T-cell (primary cell): ENCODE results near the gene ATRNL1. TPM values are rescaled to one million over a fixed set of nuclear protein-coding genes. Genes with fewer than 3 reads are reported as not detected.
"Not testable (repeated sequence)": the region's sequence is repeated elsewhere in the genome, so short reads cannot be mapped to it uniquely, and the experiment has no call there.

Source experiments
- ATAC-seq, 4 experiments: fragments of 200-7000 bp in 3 of 4; fragments of 150-1000 bp in 1 of 4; cut with Tn5 transposase; replicated peaks in 1 of 4; 1 replicate in 3 of 4; 2 replicates in 1 of 4; pipeline ENCODE4 v1.10.0; 2021; ENCODE audit warnings: moderate library complexity in 3 of 4, mild to moderate bottlenecking in 2 of 4, moderate number of reproducible peaks in 1 of 4
- CTCF ChIA-PET, 2 donors: fragments of 300-600 bp; sonication (Branson Sonifier 250); formaldehyde crosslinking; loops; one replicate each; lab custom pipeline; 2022; ENCODE audit warnings: antibody characterized with exemption in 2 of 2; lab: Charles Lee
- POLR2A ChIA-PET, 2 donors: fragments of 300-600 bp; sonication (Branson Sonifier 250); formaldehyde crosslinking; loops; one replicate each; lab custom pipeline; 2022; ENCODE audit warnings: antibody characterized with exemption in 2 of 2; lab: Charles Lee
- DNase-seq, 35 experiments: peaks; one replicate each; pipeline versions ENCODE4 v3.0.0 to v3.0.0-alpha.2; 2013 to 2023
- H3K27ac ChIP-seq: one replicate; pipeline ENCODE4 v1.5.1; 2013; ENCODE audit warnings: low read length
- H3K27me3 ChIP-seq, 2 experiments: replicated peaks in 1 of 2; 1 replicate in 1 of 2; 2 replicates in 1 of 2; pipeline versions ENCODE4 v1.6.1 to v1.7.0; 2013; ENCODE audit warnings: low read length in 1 of 2, mixed read lengths in 1 of 2; ENCODE audit not compliant: control insufficient read depth in 2 of 2, insufficient read depth in 2 of 2; ENCODE audit errors: extremely low read depth in 1 of 2
- H3K36me3 ChIP-seq, 2 donors: 1 replicate in 1 of 2; 2 replicates in 1 of 2; pipeline versions ENCODE4 v1.6.1 to v1.7.0; 2013; ENCODE audit warnings: low read length in 1 of 2; ENCODE audit not compliant: control insufficient read depth in 2 of 2, insufficient read depth in 1 of 2; ENCODE audit errors: extremely low read depth in 1 of 2
- H3K4me1 ChIP-seq, 2 experiments: 1 replicate in 1 of 2; 2 replicates in 1 of 2; pipeline versions ENCODE4 v1.6.1 to v1.7.0; 2013; ENCODE audit warnings: low read length in 2 of 2, mixed read lengths in 1 of 2; ENCODE audit not compliant: insufficient read depth in 2 of 2, control insufficient read depth in 1 of 2; ENCODE audit errors: extremely low read depth in 1 of 2
- H3K4me3 ChIP-seq, 2 donors: 1 replicate in 1 of 2; 2 replicates in 1 of 2; pipeline versions ENCODE4 v1.5.1 to v1.7.0; 2013; ENCODE audit warnings: mild to moderate bottlenecking in 2 of 2, low read length in 1 of 2, moderate library complexity in 1 of 2; ENCODE audit not compliant: control insufficient read depth in 1 of 2; ENCODE audit errors: extremely low read depth in 1 of 2
- H3K9me3 ChIP-seq: 2 replicates; pipeline ENCODE4 v1.7.0; 2013
- H3K27ac Mint-ChIP-seq, 2 donors: one replicate each; pipeline ENCODE4 v1.8.0; 2020 to 2021; ENCODE audit warnings: mild to moderate bottlenecking in 2 of 2, mixed read lengths in 2 of 2
- H3K27me3 Mint-ChIP-seq, 2 donors: one replicate each; pipeline ENCODE4 v1.8.0; 2021 to 2022; ENCODE audit warnings: mixed read lengths in 2 of 2
- H3K36me3 Mint-ChIP-seq: one replicate; pipeline ENCODE4 v1.8.0; 2021; ENCODE audit warnings: mixed read lengths
- H3K4me1 Mint-ChIP-seq, 3 donors: one replicate each; pipeline ENCODE4 v1.8.0; 2020 to 2022; ENCODE audit warnings: mixed read lengths in 3 of 3, mild to moderate bottlenecking in 1 of 3
- H3K4me3 Mint-ChIP-seq, 3 donors: one replicate each; pipeline ENCODE4 v1.8.0; 2020 to 2022; ENCODE audit warnings: mild to moderate bottlenecking in 3 of 3, mixed read lengths in 3 of 3, moderate library complexity in 3 of 3
- H3K9me3 Mint-ChIP-seq, 3 donors: one replicate each; pipeline ENCODE4 v1.8.0; 2020 to 2022; ENCODE audit warnings: mixed read lengths in 3 of 3
- WGBS: methylation state at CpG from one replicate; pipeline ENCODE4 v1.1.5; 2013; ENCODE audit warnings: missing lambda C conversion rate; ENCODE audit not compliant: insufficient coverage; 5-methylcytosine and 5-hydroxymethylcytosine counted together
- total RNA-seq, 35 experiments: library from RNA in 6 of 35; stranded (reverse) in 6 of 35; fragments of 120-200 nt in 1 of 35; gene quantifications; one replicate each; pipeline versions ENCODE4 v1.2.1 to v1.2.4 and lab custom pipeline; 2013 to 2026

ATRNL1 gene
- total RNA-seq, 5 donors from 2014 or later (not counting 1 experiment from before 2014, with no cell fraction given), result 0.18 to 0.35 (median 0.20) TPM; not detected in 2

DNA sequence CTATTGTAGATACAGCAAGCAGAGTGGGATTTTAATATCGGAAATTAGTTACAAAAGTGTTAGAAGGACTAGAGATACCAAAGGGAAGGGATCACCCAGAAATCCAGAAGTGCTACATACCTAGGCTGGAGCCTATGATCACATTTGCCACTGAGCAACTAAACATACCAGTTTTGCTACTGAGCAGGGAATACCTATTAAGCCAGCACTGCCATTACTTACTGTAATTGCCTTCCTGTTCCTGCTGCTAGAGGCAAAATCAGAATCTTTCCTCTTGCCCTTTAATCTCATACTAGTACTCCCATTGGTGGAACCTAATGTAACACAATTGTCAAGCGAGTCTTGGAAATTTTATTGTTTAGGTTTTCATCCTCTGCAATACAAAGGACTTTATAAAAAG lies 121.7 kb downstream of the ATRNL1 start:
- no peak for DNase-seq
- Mint-ChIP-seq H3K27me3 (peaks cover 0 to 6% of the 10 kb centered on the region in 2 donors), H3K4me1 (no peaks in the 10 kb centered on the region), H3K4me3 (no peak overlapping the region), H3K27ac (no peak overlapping the region), H3K36me3 (no peaks in the 10 kb centered on the region), H3K9me3 (peaks cover 0 to 7% (median 0%) of the 10 kb centered on the region in 3 donors)
- no peak overlapping the region for H3K4me3 ChIP-seq
- H3K27me3 ChIP-seq, result no peaks in the 10 kb centered on the region
- no peak for ATAC-seq
- no peak overlapping the region for H3K27ac ChIP-seq
- ChIA-PET CTCF (no interaction called here), POLR2A (no interaction called here)
- no peaks in the 10 kb centered on the region for H3K4me1 ChIP-seq
- no CpG with 5 or more reads among the region's 2 CpGs for WGBS
- H3K36me3 ChIP-seq, result no peaks in the 10 kb centered on the region
- no peaks in the 10 kb centered on the region for H3K9me3 ChIP-seq

DNA sequence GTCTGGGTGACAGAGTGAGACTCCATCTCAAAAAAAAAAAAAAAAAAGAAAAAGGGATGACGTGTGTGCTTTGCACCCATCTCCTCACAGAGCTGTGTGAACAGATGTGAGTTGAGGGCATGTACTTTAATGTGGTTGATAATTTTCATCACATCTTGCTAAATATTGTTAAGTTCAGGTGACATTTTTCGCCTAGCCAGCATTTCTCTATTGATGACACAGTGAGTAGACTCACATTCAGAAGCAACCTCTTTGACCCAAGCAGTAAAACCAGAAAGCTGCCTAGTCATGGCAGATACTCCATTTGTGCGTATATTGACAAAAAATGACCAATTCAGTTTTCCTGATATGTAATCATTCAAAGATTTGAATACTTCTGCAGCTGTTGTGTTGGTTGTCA lies 126.0 kb downstream of the ATRNL1 start:
- H3K27me3 Mint-ChIP-seq, result peaks cover 0 to 6% of the 10 kb centered on the region in 2 donors
- no peaks in the 10 kb centered on the region for H3K4me1 Mint-ChIP-seq
- Histone ChIP-seq H3K27me3 (no peaks in the 10 kb centered on the region), H3K4me1 (no peaks in the 10 kb centered on the region), H3K9me3 (no peaks in the 10 kb centered on the region), H3K4me3 (no peak overlapping the region), H3K36me3 (no peaks in the 10 kb centered on the region), H3K27ac (no peak overlapping the region)
- ChIA-PET CTCF (no interaction called here), POLR2A (no interaction called here)
- no peak for DNase-seq
- no peak overlapping the region for H3K27ac Mint-ChIP-seq
- H3K4me3 Mint-ChIP-seq, result no peak overlapping the region
- no peaks in the 10 kb centered on the region for H3K36me3 Mint-ChIP-seq
- no peak for ATAC-seq
- H3K9me3 Mint-ChIP-seq, result peaks cover 0 to 3% (median 0%) of the 10 kb centered on the region in 3 donors
- WGBS, result 60% methylated on average over 1 of the region's 3 CpGs

DNA sequence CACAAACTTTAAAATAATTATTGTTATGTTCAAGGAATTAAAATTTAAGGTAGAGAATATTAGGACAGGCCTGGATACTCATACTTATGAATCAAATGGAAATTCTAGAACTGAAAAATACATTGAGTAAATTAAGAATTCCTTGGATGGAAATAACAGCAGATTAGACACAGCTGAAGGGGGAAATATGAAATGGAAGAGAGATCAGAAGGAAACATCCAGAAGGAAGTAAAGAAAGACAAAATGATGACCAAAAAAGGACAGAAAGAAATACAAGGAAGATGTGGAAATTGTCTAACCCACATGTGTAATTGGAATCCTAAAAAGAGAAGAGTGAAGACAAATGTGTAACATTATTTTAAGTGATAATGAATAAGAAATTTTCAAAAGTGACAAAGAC lies 128.9 kb downstream of the ATRNL1 start:
- no peak for DNase-seq
- H3K27me3 ChIP-seq, result no peaks in the 10 kb centered on the region
- POLR2A ChIA-PET, result no interaction called here
- H3K36me3 Mint-ChIP-seq, result no peaks in the 10 kb centered on the region
- peaks cover 0 to 6% of the 10 kb centered on the region in 2 donors for H3K27me3 Mint-ChIP-seq
- peaks cover 0 to 3% (median 0%) of the 10 kb centered on the region in 3 donors for H3K9me3 Mint-ChIP-seq
- no peak overlapping the region for H3K4me3 ChIP-seq
- H3K4me3 Mint-ChIP-seq, result no peak overlapping the region
- no peak overlapping the region for H3K27ac ChIP-seq
- H3K4me1 Mint-ChIP-seq, result no peaks in the 10 kb centered on the region
- H3K36me3 ChIP-seq, result no peaks in the 10 kb centered on the region
- CTCF ChIA-PET, result no interaction called here
- no peak overlapping the region for H3K27ac Mint-ChIP-seq
- no peak for ATAC-seq
- no peaks in the 10 kb centered on the region for H3K4me1 ChIP-seq
- no peaks in the 10 kb centered on the region for H3K9me3 ChIP-seq

DNA sequence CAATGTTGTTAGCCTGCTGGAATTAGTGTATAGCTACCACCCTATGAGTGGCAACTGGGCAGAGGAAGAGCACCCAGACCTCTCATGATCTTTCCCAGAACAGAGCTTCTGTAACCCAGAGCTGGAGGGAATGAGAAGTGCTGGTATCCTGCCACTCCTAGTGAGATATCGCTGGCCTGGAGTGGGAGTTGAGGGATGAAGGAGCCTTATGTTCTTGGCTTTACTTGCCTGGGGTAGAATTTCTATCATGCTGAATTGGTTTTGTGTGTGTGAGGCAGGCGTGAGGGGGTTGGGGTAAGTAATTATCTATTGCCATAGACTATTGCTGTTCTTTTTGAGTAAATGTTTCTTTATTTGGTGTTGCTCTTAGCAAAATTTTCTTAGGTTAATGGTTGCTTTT lies 146.6 kb downstream of the ATRNL1 start:
- no peak for DNase-seq
- no peak for ATAC-seq
- ChIA-PET POLR2A (no interaction called here), CTCF (no interaction called here)
- no peaks in the 10 kb centered on the region for H3K4me1 ChIP-seq
- Mint-ChIP-seq H3K4me1 (no peaks in the 10 kb centered on the region), H3K27me3 (no peaks in the 10 kb centered on the region), H3K27ac (no peak overlapping the region), H3K36me3 (no peaks in the 10 kb centered on the region), H3K4me3 (no peak overlapping the region), H3K9me3 (peaks cover 0 to 4% (median 4%) of the 10 kb centered on the region in 3 donors)
- no peak overlapping the region for H3K4me3 ChIP-seq
- H3K27me3 ChIP-seq, result no peaks in the 10 kb centered on the region
- WGBS, result 100% methylated on average over 1 of the region's 2 CpGs
- no peaks in the 10 kb centered on the region for H3K36me3 ChIP-seq
- no peaks in the 10 kb centered on the region for H3K9me3 ChIP-seq
- H3K27ac ChIP-seq, result no peak overlapping the region

DNA sequence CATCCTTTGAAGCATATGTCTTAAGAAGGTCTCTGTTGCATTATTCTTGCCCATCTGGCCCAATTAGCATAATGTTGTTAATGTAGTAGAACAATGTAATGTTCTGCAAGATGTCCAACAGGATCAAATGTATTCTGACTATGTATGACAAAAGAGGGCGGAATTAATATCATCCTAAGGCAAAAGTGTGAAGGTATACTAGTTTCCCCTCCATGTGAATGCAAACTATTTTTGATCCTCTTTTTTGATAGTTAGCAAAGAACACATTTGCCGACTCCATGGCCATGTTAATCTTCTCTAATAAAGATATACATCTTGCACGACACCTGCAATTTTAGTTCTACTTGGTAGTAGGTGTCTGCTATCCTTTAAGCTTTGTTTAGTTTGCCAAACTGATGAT lies 157.6 kb downstream of the ATRNL1 start:
- H3K9me3 ChIP-seq, result no peaks in the 10 kb centered on the region
- H3K4me3 Mint-ChIP-seq, result no peak overlapping the region
- ChIA-PET POLR2A (no interaction called here), CTCF (no interaction called here)
- no peaks in the 10 kb centered on the region for H3K27me3 ChIP-seq
- WGBS, result no CpG with 5 or more reads among the region's 3 CpGs
- H3K36me3 ChIP-seq, result no peaks in the 10 kb centered on the region
- no peak for ATAC-seq
- H3K4me1 Mint-ChIP-seq, result no peaks in the 10 kb centered on the region
- H3K4me1 ChIP-seq, result no peaks in the 10 kb centered on the region
- H3K27ac ChIP-seq, result no peak overlapping the region
- DNase-seq, result no peak
- no peak overlapping the region for H3K4me3 ChIP-seq
- H3K27me3 Mint-ChIP-seq, result no peaks in the 10 kb centered on the region
- H3K27ac Mint-ChIP-seq, result no peak overlapping the region
- peaks cover 0 to 8% (median 3%) of the 10 kb centered on the region in 3 donors for H3K9me3 Mint-ChIP-seq
- H3K36me3 Mint-ChIP-seq, result no peaks in the 10 kb centered on the region

DNA sequence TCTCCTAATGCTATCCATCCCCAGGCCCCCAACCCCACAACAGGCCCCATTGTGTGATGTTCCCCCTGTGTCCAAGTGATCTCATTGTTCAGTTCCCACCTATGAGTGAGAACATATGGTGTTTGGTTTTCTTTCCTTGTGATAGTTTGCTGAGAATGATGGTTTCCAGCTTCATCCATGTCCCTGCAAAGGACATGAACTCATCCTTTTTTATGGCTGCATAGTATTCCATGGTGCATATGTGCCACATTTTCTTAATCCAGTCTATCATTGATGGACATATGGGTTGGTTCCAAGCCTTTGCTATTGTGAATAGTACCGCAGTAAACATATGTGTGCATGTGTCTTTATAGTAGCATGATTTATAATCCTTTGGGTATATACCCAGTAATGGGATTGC lies 160.6 kb downstream of the ATRNL1 start:
- H3K36me3 ChIP-seq, H3K4me3 ChIP-seq, POLR2A ChIA-PET, H3K27me3 ChIP-seq, DNase-seq, H3K4me1 ChIP-seq, H3K27me3 Mint-ChIP-seq, H3K4me1 Mint-ChIP-seq, H3K27ac ChIP-seq, ATAC-seq, H3K4me3 Mint-ChIP-seq, H3K36me3 Mint-ChIP-seq, H3K27ac Mint-ChIP-seq, CTCF ChIA-PET, H3K9me3 ChIP-seq: not testable (repeated sequence)
- H3K9me3 Mint-ChIP-seq, result peaks cover 14 to 17% (median 17%) of the 10 kb centered on the region in 3 donors
- WGBS, result no CpG with 5 or more reads among the region's 1 CpG

DNA sequence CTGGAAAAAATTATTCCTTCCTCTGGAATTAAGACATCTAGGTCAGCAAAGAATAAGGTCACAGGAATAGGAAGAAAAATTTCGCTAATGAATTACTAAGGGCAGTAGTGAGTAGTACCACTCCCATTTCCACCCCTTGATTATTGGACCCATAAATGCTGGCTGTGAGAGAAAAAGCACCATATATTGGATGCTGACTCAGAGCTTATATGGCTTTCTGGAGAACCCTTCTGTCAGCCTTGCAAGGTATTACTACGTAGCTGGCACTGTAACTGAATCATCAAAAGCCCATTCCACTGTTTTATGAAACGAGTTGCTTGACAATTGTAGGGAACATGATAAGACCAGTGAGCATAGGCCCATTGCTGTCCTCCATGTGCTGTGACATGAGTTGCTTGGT lies 179.3 kb downstream of the ATRNL1 start:
- POLR2A ChIA-PET, result no interaction called here
- 60% methylated on average over 2 of the region's 3 CpGs for WGBS

More for the DNA sequence above, 179.3 kb downstream of the ATRNL1 start:
- Mint-ChIP-seq H3K9me3 (peaks cover 0 to 3% (median 0%) of the 10 kb centered on the region in 3 donors), H3K4me3 (no peak overlapping the region), H3K4me1 (no peaks in the 10 kb centered on the region), H3K27ac (no peak overlapping the region), H3K36me3 (no peaks in the 10 kb centered on the region), H3K27me3 (peaks cover 0 to 4% of the 10 kb centered on the region in 2 donors)
- no peak for DNase-seq
- no peaks in the 10 kb centered on the region for H3K4me1 ChIP-seq
- ATAC-seq, result no peak
- H3K27me3 ChIP-seq, result no peaks in the 10 kb centered on the region
- H3K27ac ChIP-seq, result no peak overlapping the region
- no peak overlapping the region for H3K4me3 ChIP-seq
- CTCF ChIA-PET, result no interaction called here
- no peaks in the 10 kb centered on the region for H3K36me3 ChIP-seq
- H3K9me3 ChIP-seq, result no peaks in the 10 kb centered on the region
